Gastrocnemius medialis (tissue), 4 donors: Measurements from ENCODE around the gene MICB.

ENCODE experiments used
- POLR2A ChIP-seq, 2 donors: fragments of 450-650 bp; IDR thresholded peaks; one replicate each; pipeline ENCODE4 v1.6.1; 2017; ENCODE audit warnings: antibody characterized with exemption in 2 of 2, mild to moderate bottlenecking in 2 of 2, moderate library complexity in 2 of 2
- TF ChIP-seq, protein P1 (sequence below), 5 experiments: fragments of 450-650 bp in 3 of 5; fragments of 200-600 bp in 2 of 5; sonication (generic) in 2 of 5; IDR thresholded peaks in 4 of 5; conservative IDR thresholded peaks in 1 of 5; 1 replicate in 4 of 5; 2 replicates in 1 of 5; pipeline ENCODE4 v1.5.1; 2016 to 2019; ENCODE audit warnings: antibody characterized with exemption in 5 of 5, mild to moderate bottlenecking in 3 of 5, moderate library complexity in 3 of 5

GRCh38 chr6:31464252-31465184 lies 33.4 kb upstream of the MICB start:
- TF ChIP-seq, protein P1, sequence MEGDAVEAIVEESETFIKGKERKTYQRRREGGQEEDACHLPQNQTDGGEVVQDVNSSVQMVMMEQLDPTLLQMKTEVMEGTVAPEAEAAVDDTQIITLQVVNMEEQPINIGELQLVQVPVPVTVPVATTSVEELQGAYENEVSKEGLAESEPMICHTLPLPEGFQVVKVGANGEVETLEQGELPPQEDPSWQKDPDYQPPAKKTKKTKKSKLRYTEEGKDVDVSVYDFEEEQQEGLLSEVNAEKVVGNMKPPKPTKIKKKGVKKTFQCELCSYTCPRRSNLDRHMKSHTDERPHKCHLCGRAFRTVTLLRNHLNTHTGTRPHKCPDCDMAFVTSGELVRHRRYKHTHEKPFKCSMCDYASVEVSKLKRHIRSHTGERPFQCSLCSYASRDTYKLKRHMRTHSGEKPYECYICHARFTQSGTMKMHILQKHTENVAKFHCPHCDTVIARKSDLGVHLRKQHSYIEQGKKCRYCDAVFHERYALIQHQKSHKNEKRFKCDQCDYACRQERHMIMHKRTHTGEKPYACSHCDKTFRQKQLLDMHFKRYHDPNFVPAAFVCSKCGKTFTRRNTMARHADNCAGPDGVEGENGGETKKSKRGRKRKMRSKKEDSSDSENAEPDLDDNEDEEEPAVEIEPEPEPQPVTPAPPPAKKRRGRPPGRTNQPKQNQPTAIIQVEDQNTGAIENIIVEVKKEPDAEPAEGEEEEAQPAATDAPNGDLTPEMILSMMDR (IDR thresholded peaks at IDR 0.05 in 4 of 5, conservative IDR thresholded peaks at IDR 0.05 in 1 of 5) = no peak
- TF ChIP-seq POLR2A (IDR thresholded peaks at IDR 0.05) = no peak
